Measurements from ENCODE around the gene TDRD12.

DNA sequence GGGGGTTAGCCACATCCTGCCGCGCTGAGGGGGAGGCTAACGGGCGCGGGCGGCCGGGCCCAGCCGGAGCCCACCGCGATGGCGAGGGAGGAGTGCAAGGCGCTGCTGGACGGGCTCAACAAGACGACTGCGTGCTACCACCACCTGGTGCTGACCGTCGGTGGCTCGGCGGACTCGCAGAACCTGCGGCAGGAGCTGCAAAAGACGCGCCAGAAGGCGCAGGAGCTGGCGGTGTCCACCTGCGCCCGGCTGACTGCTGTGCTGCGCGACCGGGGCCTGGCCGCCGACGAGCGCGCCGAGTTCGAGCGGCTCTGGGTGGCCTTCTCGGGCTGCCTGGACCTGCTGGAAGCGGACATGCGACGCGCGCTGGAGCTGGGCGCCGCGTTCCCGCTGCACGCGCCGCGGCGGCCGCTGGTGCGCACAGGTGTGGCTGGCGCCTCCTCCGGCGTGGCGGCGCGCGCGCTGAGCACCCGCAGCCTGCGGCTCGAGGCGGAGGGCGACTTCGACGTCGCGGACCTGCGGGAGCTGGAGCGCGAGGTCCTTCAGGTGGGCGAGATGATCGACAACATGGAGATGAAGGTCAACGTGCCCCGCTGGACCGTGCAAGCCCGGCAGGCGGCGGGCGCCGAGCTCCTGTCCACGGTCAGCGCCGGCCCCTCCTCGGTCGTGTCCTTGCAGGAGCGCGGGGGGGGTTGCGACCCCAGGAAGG, 43.2 kb upstream of the TDRD12 start:
- no peak for TF ChIP-seq CTCF (IDR thresholded peaks at IDR 0.05)
- TF ChIP-seq POLR2A (IDR thresholded peaks at IDR 0.05) = no peak
- no peak for TF ChIP-seq POLR2AphosphoS5 (IDR thresholded peaks at IDR 0.05; ENCODE audit: insufficient read depth in 1 of 2, low read depth in 1 of 2)
